ENCODE data around the gene NCSTN. TPM values are rescaled to one million over a fixed set of nuclear protein-coding genes. Genes with fewer than 3 reads are reported as not detected.

NCSTN gene
- polyA plus RNA-seq (ENCODE audit: insufficient read length in 3 of 3): 100 to 1,000 TPM; 156 to 175 (median 157) TPM

DNA sequence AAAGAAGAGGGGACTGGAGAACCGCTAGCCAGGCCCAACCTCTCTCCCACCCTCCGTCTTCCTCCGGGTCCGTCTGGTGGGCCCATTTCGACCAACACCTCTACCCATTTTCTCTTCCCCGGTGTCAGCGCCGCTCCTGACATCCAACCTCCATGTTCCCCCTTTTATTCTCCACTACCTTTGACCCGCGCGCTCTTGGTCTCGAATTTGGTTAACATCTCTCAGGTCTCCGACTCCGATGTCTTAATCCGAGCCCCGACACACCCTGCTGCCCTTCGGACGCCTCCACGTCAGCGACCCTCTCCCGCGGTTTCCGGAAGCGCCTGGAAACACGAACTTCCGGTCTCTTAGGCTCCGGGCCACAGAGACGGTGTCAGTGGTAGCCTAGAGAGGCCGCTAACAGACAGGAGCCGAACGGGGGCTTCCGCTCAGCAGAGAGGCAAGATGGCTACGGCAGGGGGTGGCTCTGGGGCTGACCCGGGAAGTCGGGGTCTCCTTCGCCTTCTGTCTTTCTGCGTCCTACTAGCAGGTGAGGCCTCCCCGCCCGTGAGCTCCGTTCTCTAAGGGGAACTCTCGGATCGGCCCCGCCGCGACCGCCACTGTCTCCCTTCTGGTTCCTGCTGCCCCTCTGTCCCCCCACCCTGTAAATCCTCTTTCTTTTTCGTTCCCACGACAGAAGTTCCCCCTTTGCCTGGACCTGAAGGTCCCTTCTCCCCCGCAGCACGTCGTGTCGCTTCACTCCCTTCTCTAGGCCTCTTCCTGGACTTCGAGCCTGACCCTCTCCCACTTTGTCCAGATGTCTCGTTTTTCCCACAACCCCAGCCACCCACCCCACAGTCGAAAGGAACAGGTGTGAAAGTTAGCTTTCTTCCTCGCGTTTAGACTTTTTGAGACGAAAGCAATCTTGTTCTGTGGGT, at the start of gene NCSTN, which contains the start of gene COPA:
TSS of gene NCSTN (plus strand) at position 431 of the 917 bp plus-strand sequence. CDS start at position 445, 14 bp downstream.
TSS of gene COPA (minus strand) at position 298 of the 917 bp plus-strand sequence. CDS start at position 218, 80 bp downstream.
- DNase-seq (ENCODE audit: low read depth in 3 of 3, low spot score in 2 of 3): peak; percentile 89 to 93 (median 90)

DNA sequence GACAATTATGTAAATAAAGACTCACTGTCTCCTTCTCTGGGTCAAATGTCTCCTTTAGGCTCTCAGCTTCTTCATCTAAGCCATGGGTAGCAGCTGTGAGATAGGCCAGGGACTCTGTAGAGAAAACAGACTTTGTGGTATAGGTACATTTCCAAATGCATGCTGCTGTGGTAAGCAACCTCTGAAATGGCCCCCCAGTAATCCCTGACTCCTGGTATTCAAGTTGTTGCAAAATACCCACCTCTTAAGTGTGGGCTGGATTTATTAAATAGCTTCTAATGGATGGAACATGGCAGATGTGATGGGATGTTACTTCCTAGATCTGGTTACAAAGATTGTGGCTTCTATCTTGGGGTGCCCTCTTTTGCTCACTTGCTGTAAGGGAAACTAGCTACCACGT, 47.1 kb upstream of the NCSTN start:
- no peak for DNase-seq (ENCODE audit: low read depth in 3 of 3, low spot score in 2 of 3)

DNA sequence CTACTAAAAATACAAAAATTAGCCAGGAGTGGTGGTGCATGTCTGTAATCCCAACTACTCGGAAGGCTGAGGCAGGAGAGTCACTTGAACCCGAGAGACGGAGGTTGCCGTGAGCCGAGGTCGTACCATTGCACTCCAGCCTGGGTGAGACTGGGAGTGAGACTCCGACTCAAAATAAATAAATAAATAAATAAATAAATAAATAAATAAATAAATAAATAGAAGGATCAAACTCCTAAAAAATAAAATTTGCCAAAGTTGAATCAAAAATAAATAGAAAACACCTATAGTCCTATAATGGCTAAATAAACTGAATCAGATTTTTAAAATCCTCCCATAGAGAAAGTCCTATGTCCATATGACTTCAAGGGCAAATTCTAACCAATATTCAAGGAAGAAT, 43.0 kb upstream of the NCSTN start:
- DNase-seq (ENCODE audit: low read depth in 3 of 3, low spot score in 2 of 3): no peak

DNA sequence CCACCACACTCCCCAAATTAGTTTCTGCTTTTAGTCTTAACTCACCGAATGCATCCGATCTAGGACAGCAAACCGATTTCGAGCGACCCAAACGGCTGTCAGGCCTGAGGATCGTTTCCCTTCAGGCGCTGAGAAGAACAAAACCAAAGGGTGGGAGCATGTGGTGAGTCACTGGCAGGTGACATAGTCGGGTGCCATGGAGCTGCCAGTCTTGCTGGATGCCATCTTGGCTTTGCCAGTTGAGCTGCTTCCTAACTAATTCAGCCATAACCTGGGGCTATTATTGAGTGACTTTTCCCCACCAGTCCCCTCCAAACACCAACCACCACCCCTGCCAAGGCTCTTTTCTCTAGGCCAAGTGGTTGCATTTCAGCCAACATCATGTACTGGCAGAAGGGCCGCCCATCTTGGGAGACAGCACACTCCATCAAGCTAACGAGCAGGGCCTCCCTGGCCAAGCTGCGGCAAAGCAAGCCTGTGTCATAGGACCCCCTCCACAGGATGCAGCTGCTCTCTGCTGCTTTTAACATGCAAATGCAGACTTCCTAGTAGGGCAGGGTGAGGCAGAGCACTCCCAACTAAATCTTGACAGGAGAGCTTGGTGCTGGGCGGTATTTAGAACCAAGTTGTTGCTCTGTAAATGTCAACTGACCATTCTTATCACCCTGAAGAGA, 35.9 kb upstream of the NCSTN start:
- no peak for DNase-seq (ENCODE audit: low read depth in 3 of 3, low spot score in 2 of 3)

DNA sequence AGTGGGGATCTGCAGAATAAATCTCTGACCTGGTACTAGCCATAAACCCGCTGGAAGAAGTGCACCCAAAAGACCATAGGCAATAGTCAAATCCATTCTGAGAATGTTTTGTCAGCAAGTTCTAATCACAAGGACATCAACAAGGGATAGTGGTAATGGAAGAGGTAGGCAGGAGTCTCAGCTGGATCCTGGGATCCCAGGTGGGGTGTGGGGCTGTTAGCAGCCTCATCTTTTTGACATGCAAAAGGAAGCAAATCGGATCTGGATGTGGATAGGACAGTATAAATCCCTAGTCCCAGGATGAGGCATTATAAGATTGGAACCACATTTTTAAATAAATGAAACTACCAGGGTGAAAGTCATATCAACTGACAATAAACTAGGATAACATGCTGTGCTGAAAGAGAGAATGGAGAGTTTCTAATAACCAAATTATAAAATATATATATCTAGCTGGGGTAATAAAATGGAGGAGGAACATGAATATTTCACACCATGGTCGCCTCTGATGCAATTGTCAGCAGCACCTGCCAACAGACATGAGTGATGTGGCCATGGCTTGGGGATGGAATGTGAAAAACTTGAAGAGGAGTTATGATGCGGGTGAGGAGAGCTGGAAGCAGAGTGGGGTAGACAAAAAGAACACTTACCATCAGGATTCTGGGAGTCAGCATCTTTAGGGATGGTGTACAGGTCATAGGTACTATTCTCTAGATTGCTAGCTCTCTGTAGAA, 34.6 kb upstream of the NCSTN start:
- no peak for DNase-seq (ENCODE audit: low read depth in 3 of 3, low spot score in 2 of 3)

DNA sequence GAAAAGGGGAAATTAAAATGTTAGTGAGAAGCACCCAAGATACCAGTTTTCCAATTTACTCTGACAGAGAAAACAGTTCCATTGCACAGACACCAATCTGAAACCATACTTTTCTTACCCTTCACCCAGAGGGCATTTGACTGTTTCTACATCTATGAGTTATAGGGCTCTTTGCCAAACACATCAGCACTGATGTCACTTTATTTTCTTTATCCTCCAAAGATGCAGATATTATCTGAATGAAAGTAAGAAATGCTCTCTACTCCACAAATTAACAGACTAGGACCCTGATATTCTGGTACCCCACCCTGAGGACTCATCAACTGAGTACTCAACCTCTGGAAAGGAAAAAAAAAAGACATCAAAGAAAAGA, 34.0 kb upstream of the NCSTN start:
- DNase-seq (ENCODE audit: low read depth in 3 of 3, low spot score in 2 of 3): no peak

DNA sequence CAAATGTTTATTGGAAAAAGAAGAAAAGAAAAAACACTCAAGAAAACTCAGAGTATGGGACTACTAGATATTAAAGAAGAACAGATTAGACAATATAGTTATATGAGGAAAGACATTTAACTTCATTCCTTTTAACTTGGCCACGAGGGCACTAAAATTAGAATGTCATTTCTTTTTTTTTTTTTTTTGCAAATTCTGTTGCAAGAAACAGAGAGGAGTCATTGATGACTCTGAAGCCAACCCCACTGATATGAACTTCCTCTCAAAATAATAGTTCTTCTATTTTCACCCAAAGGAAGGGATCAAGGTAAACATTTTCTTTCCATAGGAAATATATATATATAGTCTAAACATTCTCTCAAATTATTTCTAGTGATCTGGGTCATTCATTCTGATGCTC, 33.6 kb upstream of the NCSTN start:
- DNase-seq (ENCODE audit: low read depth in 3 of 3, low spot score in 2 of 3): no peak

DNA sequence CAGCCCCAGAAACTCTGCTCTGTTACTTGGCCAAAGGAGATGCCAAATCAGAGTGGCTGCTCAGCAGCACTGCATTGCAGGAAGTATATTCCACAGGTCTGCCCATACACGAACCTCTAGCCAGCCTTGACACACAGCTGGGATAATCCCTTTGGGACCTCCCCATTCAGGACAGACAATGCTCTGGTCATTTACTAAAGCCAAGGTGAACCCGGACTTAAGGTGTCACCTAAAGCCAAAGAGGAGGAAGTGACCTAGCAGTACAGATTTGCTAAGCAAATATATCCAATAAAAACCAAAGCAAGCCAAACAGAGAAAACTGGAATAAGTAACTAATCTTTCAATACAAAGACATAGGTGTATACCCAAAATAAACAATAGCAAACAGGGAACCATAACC, 27.8 kb upstream of the NCSTN start:
- no peak for DNase-seq (ENCODE audit: low read depth in 3 of 3, low spot score in 2 of 3)

DNA sequence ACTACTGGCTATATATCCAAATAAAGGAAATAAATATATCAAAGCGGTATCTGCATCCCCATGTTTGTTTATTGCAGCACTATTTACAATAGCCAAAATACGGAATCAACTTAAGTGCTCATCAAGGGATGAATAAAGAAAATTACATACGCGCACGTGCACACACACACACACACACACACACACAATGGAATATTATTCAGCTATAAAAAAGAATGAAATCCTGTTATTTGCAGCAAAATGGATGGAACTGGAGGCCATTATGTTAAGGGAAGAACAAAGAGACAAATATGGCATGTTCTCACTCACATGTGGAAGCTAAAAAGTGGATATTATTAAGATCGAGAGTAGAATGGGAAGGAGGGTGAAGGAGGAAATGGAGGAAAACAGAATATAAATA, 20.4 kb upstream of the NCSTN start:
- DNase-seq (ENCODE audit: low read depth in 3 of 3, low spot score in 2 of 3): no peak

DNA sequence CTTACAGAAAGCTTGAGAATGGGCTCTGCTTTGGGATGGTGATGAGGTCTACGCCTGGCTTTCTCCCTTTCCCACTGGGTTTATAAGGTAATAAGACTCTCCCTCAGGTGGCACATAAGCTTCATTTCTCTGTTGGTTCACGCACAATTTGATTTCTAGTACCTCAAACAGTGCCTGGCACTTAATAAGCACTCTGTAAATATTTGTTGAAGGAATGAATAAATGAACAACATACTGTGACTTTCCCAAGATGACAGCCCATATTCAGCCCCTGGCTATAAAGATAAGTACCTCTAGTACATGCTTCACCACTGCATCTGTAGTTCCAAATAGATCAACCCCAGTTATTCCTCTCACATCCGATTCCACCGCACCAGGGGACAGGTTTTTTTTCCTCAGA, 17.9 kb upstream of the NCSTN start:
- no peak for DNase-seq (ENCODE audit: low read depth in 3 of 3, low spot score in 2 of 3)

DNA sequence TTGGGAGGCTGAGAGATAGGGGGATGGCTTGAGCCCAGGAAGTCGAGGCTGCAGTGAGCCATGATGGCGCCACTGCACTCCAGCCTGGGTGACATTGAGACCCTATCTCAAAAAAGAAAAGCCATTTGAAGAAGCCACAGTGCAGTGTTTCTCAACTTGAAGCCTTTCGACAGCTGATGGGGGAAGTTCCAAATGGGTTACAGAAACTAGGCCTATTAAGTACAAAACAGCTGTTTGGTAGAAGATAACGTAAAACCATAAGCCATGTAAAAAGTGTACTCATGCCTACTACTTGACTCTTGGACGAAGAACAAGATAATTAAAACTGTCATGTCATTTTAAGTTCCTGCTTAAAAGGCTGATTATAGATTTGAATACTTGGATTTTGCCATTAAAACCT, 16.8 kb upstream of the NCSTN start:
- DNase-seq (ENCODE audit: low read depth in 3 of 3, low spot score in 2 of 3): no peak

DNA sequence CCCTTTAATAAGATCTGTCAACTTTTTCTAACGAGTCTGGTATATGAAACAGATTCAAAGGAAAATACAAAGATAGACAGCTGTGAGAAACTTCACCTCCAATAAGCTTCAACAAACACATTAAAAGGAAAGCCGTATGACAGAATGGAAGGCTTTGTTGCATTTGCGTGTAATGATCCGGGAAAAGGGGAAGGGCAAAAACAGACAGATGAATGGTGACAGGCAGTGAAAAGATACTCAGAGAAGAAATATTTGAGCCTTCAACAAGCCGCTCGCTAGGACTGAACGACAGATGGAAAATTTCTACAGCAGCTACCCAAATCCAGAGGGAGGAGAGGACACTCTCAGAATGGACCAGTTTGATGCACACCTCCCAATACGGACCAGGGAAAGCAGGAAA, 15.0 kb upstream of the NCSTN start:
- DNase-seq (ENCODE audit: low read depth in 3 of 3, low spot score in 2 of 3): no peak

DNA sequence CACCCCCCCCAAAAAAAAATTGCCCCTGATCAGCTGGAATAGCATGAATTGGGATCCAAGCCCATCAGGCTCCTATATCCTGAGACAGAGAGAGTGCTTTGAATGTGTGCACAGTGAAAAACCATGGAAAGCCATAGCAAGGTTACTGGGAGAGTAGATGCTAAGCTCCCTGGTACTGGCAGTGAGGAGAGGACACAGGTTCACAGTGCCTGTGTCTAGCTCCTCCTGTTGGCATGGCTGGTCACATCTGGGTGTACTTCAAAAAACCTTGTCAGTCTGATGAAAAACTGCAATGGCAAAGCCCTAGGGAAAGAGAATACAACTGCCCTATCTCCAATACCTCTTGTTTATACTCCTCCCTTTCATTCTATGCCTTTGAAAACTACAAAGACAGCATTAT, 13.1 kb upstream of the NCSTN start:
- no peak for DNase-seq (ENCODE audit: low read depth in 3 of 3, low spot score in 2 of 3)

DNA sequence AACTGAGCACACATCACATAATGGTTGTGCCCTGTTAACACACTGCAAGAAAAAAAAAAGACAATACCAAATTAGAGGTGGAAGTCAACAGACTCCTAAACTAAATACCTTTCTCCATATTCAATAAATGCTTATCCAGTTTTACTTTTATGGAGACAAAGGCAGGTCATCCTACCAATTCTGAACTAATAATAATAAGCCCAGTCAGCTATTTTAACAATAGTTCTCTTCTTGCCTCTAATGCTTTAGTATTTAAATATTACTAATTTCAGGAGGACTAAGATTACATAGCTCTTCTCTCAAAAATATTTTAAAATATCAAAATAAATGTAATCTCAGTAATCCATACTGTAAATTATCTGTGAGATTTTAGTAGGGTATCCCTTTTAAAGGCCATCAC, 10.7 kb upstream of the NCSTN start:
- no peak for DNase-seq (ENCODE audit: low read depth in 3 of 3, low spot score in 2 of 3)

DNA sequence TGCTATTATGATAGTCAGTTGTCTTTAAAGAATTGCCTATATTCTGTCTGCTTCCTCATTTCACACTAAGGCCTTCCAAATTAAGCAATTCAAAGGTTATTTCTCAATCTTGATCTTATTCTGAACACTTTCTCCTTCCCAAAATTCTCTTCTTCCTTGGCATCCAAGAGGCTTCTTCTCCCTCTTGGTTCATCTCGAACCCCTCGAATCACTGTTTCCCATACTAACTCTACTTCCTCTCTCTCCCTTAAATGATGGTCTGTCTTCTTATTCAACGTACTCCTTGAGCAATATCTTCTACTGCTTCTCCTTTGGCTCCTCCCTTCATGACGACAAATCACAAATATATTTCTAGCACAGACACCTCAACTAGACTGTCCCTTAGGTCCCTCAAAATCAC, 4.6 kb upstream of the NCSTN start:
- no peak for DNase-seq (ENCODE audit: low read depth in 3 of 3, low spot score in 2 of 3)

DNA sequence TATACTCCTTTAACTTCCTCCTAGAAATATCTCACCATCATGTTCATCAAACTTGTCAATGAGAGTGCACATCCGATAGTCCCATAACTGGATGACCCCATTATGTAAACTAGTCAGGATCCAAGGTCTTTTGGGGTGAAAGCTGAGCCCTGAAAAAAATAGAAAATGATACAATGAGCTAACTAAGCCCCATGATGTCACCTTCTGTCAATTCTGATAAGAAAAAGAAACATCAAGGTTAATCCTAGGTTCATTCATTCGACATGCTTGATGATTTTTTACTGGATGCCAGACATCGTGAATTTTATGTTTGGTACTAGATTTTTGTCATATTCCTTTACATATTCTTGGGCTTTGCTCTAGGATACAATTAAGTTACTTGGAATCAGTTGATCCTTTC, 3.0 kb upstream of the NCSTN start:
- DNase-seq (ENCODE audit: low read depth in 3 of 3, low spot score in 2 of 3): no peak

DNA sequence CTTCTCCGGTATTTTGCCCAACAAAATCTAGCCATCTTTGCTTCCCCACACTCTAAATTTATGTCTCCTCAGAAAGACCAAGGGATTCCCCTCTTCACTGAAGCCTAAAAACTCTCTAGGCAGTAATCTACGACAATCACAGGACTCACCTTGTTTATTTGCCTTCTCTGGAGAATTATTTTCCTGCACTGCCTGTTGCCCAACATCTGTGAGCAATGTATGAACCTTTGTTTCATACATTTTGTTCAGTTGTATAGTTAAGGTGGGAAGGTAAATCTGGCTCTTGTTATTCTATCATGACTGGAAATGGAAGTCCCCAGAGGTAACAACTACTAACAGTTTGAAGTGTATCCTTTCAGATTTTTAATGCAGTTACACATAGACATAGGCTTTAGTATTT, 2.3 kb upstream of the NCSTN start:
- DNase-seq (ENCODE audit: low read depth in 3 of 3, low spot score in 2 of 3): no peak

DNA sequence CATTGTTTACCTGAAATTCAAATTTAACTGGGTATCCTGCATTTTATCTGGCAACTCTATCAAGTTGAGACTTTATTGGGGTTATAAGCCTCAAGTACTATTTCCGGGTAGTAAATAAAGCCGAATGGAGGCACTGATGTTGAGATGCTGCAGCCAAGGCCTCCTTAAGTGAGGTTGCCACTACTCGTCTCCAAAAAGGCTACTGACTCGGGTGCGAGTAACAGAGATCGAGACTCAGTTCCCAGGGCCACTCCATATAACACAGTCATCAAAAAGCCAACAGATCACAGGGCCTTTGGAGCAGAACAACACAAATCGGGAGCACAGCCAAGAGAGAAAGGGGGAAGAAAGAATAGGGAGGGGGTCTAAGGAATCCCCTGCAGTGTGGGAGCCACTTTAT, 657 bp upstream of the NCSTN start:
- DNase-seq (ENCODE audit: low read depth in 3 of 3, low spot score in 2 of 3): peak in 2 of 3 donors; percentile 18 to 36

DNA sequence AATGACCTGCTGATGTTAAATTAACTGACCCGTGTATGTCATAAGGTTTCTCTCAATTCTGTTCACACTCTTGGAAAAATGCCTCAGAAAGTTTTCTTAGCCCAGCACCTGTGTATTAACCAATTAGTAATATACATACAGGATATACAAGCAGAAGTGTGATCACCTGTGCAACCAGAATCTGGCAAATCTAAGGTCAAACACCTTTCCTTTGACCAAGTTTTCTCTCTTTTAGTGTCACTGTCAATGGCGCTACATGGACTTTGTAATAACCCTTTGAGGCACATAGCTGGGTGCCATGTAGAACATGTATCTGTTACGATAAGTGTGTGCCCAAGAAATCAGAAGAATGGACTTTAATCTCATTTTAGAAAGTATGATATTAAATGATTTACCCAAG, 1.1 kb downstream of the NCSTN start:
- DNase-seq (ENCODE audit: low read depth in 3 of 3, low spot score in 2 of 3): no peak

DNA sequence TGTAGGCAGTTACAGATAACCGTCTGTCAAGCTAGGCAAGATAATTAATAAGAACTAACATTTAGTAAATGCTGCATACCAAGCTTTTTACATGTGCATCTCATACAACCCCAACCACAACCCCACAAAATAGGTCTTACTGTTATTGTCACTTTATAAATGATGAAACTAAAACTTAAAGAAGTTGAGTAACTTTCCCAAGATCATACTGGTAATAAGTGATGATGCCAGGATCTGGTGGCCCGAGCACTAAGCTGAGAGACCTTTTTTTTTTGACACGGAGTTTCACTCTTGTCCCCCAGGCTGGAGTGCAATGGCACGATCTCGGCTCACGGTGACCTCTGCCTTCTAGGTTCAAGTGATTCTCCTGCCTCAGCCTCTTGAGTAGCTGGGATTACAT, 1.8 kb downstream of the NCSTN start:
- no peak for DNase-seq (ENCODE audit: low read depth in 3 of 3, low spot score in 2 of 3)

DNA sequence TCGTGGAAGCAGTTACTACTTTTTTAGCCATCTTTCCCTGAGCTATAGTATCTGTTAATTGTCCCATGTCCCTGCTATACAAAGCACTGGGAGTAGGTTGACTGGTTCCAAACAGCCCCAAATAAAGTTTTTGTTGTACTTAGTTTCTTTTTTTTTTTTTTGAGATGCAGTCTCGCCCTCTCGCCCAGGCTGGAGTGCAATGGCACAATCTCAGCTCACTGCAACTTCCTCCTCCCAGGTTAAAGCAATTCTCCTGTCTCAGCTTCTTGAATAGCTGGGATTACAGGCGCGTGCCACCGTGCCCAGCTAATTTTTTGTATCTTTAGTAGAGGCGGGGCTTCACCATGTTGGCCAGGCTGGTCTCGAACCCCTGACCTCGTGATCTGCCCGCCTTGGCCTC, 3.3 kb downstream of the NCSTN start:
- DNase-seq (ENCODE audit: low read depth in 3 of 3, low spot score in 2 of 3): no peak
